Stimulated activated naive CD8-positive, alpha-beta T cell treated with anti-CD3 and anti-CD28 coated beads, Interleukin-15, amount 100 ng/mL, for 72 hours (primary cell): ENCODE measurements around the gene MCF2L2.

Experiments
- ATAC-seq: fragments of 150-1000 bp; cut with Tn5 transposase; 2 replicates; pipeline ENCODE4 v1.10.0; 2021; ENCODE audit warnings: mild to moderate bottlenecking, moderate library complexity
- DNase-seq, 2 donors: peaks; one replicate each; pipeline ENCODE4 v3.0.0; 2021 to 2022
- H3K27ac Mint-ChIP-seq, 2 donors: one replicate each; pipeline ENCODE4 v1.8.0; 2022; ENCODE audit warnings: mild to moderate bottlenecking in 2 of 2, mixed read lengths in 2 of 2, moderate library complexity in 2 of 2
- H3K27me3 Mint-ChIP-seq: one replicate; pipeline ENCODE4 v1.8.0; 2022; ENCODE audit warnings: mixed read lengths
- H3K4me1 Mint-ChIP-seq: one replicate; pipeline ENCODE4 v1.8.0; 2022; ENCODE audit warnings: mild to moderate bottlenecking, mixed read lengths
- H3K4me3 Mint-ChIP-seq, 2 donors: one replicate each; pipeline ENCODE4 v1.8.0; 2022; ENCODE audit warnings: mild to moderate bottlenecking in 2 of 2, mixed read lengths in 2 of 2, moderate library complexity in 1 of 2
- H3K9me3 Mint-ChIP-seq, 2 donors: one replicate each; pipeline ENCODE4 v1.8.0; 2022; ENCODE audit warnings: mixed read lengths in 2 of 2

Gene MCF2L2

GRCh38 chr3:183208800-183209199 lies 219.6 kb downstream of the MCF2L2 start:
- DNase-seq: no peak
- Mint-ChIP-seq H3K27me3 (no peaks in the 10 kb centered on the region), H3K27ac (no peak overlapping the region), H3K9me3 (peaks cover 26 to 45% of the 10 kb centered on the region in 2 donors), H3K4me3 (no peak overlapping the region), H3K4me1 (peaks cover 54% of the 10 kb centered on the region)
- ATAC-seq: no peak

DNA sequence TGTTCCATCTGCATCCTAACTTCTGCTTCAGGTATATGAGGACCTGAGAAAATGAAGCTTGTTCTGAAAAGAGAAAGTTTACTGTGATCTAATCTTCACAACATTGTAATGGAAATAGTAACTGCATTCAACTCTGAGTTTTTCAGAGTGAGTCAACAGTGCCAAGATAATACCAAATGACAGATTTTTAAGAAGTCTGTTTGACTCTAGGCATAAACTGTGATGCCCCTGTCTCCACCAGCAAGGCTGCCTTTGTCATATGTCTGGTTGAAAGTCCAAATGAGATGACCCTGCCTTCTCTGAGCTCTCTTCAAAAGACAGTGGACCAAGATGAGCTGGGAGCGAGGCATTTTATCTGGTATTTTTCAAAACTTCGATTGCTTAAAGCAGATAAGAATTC lies 220.2 kb downstream of the MCF2L2 start:
- no peak overlapping the region for H3K27ac Mint-ChIP-seq
- DNase-seq: no peak
- no peaks in the 10 kb centered on the region for H3K27me3 Mint-ChIP-seq
- peak; percentile 76 for ATAC-seq
- H3K4me3 Mint-ChIP-seq: no peak overlapping the region
- peaks cover 32 to 51% of the 10 kb centered on the region in 2 donors for H3K9me3 Mint-ChIP-seq
- peaks cover 54% of the 10 kb centered on the region for H3K4me1 Mint-ChIP-seq

GRCh38 chr3:183203670-183204069 lies 224.7 kb downstream of the MCF2L2 start:
- Mint-ChIP-seq H3K27ac (no peak overlapping the region), H3K9me3 (peaks cover 23 to 33% of the 10 kb centered on the region in 2 donors), H3K27me3 (no peaks in the 10 kb centered on the region), H3K4me1 (peaks cover 41% of the 10 kb centered on the region), H3K4me3 (no peak overlapping the region)
- DNase-seq (no peak), ATAC-seq (no peak)

- Mint-ChIP-seq H3K4me1 (peaks cover 28% of the 10 kb centered on the region), H3K27ac (no peak overlapping the region), H3K4me3 (peak overlapping the region; percentile 1 to 54), H3K9me3 (peaks cover 20 to 23% of the 10 kb centered on the region in 2 donors), H3K27me3 (no peaks in the 10 kb centered on the region)
- ATAC-seq (peak; percentile 84), DNase-seq (no peak)
Observed at GRCh38 chr3:183202004-183202722, 226.3 kb downstream of the MCF2L2 start.

- no peak for ATAC-seq
- no peak overlapping the region for H3K4me3 Mint-ChIP-seq
- peaks cover 14% of the 10 kb centered on the region for H3K4me1 Mint-ChIP-seq
- no peaks in the 10 kb centered on the region for H3K27me3 Mint-ChIP-seq
- peaks cover 10 to 17% of the 10 kb centered on the region in 2 donors for H3K9me3 Mint-ChIP-seq
- no peak for DNase-seq
- no peak overlapping the region for H3K27ac Mint-ChIP-seq
Observed at GRCh38 chr3:183198939-183199338, 229.5 kb downstream of the MCF2L2 start.

DNA sequence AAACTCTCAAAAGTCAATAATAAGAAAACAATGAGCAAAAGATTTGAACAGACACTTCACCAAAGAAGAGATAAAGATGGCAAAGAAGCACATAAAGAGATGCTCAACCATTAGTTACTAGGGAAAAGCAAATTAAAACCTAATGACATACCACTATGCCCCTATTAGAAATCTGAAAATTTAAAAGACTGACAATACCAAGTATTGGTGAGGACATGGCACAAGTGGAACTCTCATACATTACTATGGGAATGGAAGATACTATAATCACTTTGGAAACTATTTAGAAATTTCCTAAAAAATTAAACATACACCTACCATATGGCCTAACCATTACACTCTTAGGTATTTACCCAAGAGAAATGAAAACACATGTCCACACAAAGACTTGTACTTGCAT lies 230.7 kb downstream of the MCF2L2 start:
- ATAC-seq: no peak
- Mint-ChIP-seq H3K27ac (no peak overlapping the region), H3K9me3 (peaks cover 0 to 8% of the 10 kb centered on the region in 2 donors), H3K4me1 (peaks cover 20% of the 10 kb centered on the region), H3K27me3 (no peaks in the 10 kb centered on the region), H3K4me3 (no peak overlapping the region)
- no peak for DNase-seq

DNA sequence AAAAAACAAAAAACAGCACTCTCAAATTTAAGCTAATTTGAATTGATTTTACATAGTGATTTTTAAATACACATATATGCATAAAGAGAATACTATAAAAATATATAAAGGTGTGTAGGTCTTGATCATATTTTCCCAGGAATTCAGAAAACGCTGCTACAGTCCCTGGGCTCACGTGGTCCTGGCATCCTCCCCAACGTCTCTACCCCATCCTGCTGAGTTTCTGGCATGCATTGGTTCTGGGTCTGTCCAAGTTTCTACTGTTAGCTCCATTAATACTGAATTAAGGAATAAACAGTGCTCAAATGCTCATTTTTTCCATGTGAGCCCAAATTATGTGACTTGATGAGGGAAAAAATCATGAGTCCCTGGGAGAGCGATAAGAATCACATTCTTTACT lies 233.2 kb downstream of the MCF2L2 start:
- ATAC-seq (no peak), DNase-seq (no peak)
- H3K9me3 Mint-ChIP-seq: no peaks in the 10 kb centered on the region
- no peak overlapping the region for H3K4me3 Mint-ChIP-seq
- no peaks in the 10 kb centered on the region for H3K27me3 Mint-ChIP-seq
- H3K27ac Mint-ChIP-seq: no peak overlapping the region
- peaks cover 9% of the 10 kb centered on the region for H3K4me1 Mint-ChIP-seq

GRCh38 chr3:183193762-183194689 lies 234.4 kb downstream of the MCF2L2 start:
- H3K27me3 Mint-ChIP-seq: no peaks in the 10 kb centered on the region
- H3K9me3 Mint-ChIP-seq: no peaks in the 10 kb centered on the region
- H3K27ac Mint-ChIP-seq: peak overlapping the region in 1 of 2 donors; percentile 0
- H3K4me1 Mint-ChIP-seq: peaks cover 9% of the 10 kb centered on the region
- no peak overlapping the region for H3K4me3 Mint-ChIP-seq
- no peak for DNase-seq
- ATAC-seq: no peak

GRCh38 chr3:183192650-183193300 lies 235.6 kb downstream of the MCF2L2 start:
- DNase-seq: no peak
- no peaks in the 10 kb centered on the region for H3K27me3 Mint-ChIP-seq
- H3K4me3 Mint-ChIP-seq: no peak overlapping the region
- H3K27ac Mint-ChIP-seq: no peak overlapping the region
- H3K4me1 Mint-ChIP-seq: peaks cover 9% of the 10 kb centered on the region
- peak; percentile 58 for ATAC-seq
- H3K9me3 Mint-ChIP-seq: no peaks in the 10 kb centered on the region

DNA sequence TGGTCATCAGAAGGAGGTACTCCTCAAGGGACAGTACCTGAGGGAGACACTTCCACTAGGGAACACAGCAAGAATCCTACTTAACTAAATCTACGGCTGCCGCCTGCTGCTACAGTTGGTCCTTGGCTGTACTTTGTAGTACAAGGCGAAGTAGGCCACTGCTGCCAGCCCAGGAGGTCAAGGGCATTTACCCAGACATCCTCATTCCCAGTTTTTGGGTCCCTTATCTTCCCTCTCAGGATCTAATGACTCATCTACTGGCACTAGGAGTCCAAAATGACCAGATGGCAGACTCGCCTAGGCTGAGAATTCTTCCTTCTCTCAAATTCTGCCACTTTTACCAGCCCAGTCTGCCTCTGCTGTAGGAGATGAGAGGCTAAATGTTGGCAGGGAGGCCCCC lies 238.8 kb downstream of the MCF2L2 start:
- DNase-seq (no peak), ATAC-seq (no peak)
- Mint-ChIP-seq H3K27me3 (no peaks in the 10 kb centered on the region), H3K9me3 (no peaks in the 10 kb centered on the region), H3K27ac (peak overlapping the region in 1 of 2 donors; percentile 29), H3K4me3 (no peak overlapping the region), H3K4me1 (peaks cover 22% of the 10 kb centered on the region)

- H3K9me3 Mint-ChIP-seq: no peaks in the 10 kb centered on the region
- peak overlapping the region in 1 of 2 donors; percentile 71 for H3K27ac Mint-ChIP-seq
- H3K27me3 Mint-ChIP-seq: no peaks in the 10 kb centered on the region
- H3K4me1 Mint-ChIP-seq: peaks cover 22% of the 10 kb centered on the region
- peak; percentile 64 for ATAC-seq
- no peak overlapping the region for H3K4me3 Mint-ChIP-seq
- DNase-seq: peak in 1 of 2 donors; percentile 34
Observed at GRCh38 chr3:183188895-183189462, 239.4 kb downstream of the MCF2L2 start.

DNA sequence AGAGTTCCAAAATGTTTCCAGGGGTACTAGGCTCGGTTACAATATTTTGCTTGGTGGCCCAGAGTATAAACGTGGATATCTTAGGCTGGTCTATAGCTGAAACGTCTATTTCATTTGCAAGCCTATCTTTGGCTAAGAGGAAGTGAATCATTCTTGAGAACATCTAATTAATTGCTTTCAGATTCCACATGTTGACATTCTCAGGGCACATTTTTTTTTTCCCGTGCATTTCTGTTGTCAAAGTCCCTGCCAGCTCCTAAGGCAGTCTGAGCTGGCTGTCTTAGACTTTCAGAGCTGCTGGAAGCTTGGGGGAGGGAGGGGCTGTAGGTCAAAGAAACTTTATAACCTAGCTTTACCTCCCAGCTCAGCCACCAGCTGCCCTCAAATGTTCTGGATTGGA lies 242.7 kb downstream of the MCF2L2 start:
- H3K9me3 Mint-ChIP-seq: no peaks in the 10 kb centered on the region
- DNase-seq (no peak), ATAC-seq (no peak)
- peak overlapping the region in 1 of 2 donors; percentile 9 for H3K27ac Mint-ChIP-seq
- H3K4me3 Mint-ChIP-seq: no peak overlapping the region
- peaks cover 6% of the 10 kb centered on the region for H3K27me3 Mint-ChIP-seq
- peaks cover 14% of the 10 kb centered on the region for H3K4me1 Mint-ChIP-seq

DNA sequence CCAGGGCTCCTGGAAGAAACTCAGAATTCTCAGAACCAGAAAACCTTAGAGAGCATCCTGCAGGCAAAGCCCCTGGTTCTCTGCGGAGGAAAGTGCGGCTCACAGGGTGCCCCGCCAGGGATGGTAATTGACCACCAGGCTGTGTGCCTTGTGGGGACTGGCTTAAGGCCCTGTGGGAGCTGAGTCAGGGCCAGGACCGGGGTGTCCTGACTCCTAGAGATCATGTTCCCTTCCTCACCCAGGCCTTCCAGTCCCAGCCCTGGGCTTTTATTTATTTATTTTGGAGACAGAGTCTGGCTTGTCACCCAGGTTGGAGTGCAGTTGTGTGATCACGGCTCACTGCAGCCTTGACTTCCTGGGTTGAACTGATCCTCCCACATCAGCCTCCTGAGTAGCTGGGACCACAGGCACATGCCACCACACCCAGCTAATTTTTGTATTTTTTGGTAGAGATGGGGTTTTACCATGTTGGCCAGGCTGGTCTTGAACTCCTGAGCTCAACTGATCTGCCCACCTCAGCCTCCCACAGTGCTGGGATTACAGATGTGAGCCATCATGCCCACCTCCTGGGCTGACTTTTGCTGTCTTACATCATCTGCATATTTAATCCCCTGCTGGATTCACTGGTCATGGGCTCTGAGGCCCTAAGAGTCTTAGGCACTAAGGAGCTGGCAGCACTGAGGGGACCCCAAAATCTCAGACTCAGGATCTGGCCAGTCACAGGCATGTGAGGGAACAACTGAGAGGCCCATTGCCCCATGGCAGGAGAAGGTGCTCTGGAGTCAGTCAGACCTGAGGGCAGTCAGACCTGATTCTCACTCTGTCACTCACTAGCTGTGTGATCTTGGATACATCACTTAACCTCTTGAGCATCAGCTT lies 245.4 kb downstream of the MCF2L2 start:
- no peak for DNase-seq
- ATAC-seq: no peak
- Mint-ChIP-seq H3K27ac (peak overlapping the region in 1 of 2 donors; percentile 31), H3K27me3 (peaks cover 30% of the 10 kb centered on the region), H3K9me3 (no peaks in the 10 kb centered on the region), H3K4me3 (no peak overlapping the region), H3K4me1 (peaks cover 30% of the 10 kb centered on the region)

GRCh38 chr3:183182073-183182472 lies 246.3 kb downstream of the MCF2L2 start:
- no peak overlapping the region for H3K4me3 Mint-ChIP-seq
- DNase-seq (no peak), ATAC-seq (no peak)
- peaks cover 30% of the 10 kb centered on the region for H3K4me1 Mint-ChIP-seq
- H3K27me3 Mint-ChIP-seq: peaks cover 30% of the 10 kb centered on the region
- no peaks in the 10 kb centered on the region for H3K9me3 Mint-ChIP-seq
- no peak overlapping the region for H3K27ac Mint-ChIP-seq
